ENCODE data around the gene LITAFD. TPM values are rescaled to one million over a fixed set of nuclear protein-coding genes. Genes with fewer than 3 reads are reported as not detected.
A peak's percentile ranks its signal among the peaks of the same experiment; 100 is the strongest.

The LITAFD gene
- total and polyA plus RNA-seq, 10 of the 15 experiments (the other 5 are each of a cell fraction or from before 2014, with no cell fraction given), result not detected

- TF ChIP-seq, protein P1, sequence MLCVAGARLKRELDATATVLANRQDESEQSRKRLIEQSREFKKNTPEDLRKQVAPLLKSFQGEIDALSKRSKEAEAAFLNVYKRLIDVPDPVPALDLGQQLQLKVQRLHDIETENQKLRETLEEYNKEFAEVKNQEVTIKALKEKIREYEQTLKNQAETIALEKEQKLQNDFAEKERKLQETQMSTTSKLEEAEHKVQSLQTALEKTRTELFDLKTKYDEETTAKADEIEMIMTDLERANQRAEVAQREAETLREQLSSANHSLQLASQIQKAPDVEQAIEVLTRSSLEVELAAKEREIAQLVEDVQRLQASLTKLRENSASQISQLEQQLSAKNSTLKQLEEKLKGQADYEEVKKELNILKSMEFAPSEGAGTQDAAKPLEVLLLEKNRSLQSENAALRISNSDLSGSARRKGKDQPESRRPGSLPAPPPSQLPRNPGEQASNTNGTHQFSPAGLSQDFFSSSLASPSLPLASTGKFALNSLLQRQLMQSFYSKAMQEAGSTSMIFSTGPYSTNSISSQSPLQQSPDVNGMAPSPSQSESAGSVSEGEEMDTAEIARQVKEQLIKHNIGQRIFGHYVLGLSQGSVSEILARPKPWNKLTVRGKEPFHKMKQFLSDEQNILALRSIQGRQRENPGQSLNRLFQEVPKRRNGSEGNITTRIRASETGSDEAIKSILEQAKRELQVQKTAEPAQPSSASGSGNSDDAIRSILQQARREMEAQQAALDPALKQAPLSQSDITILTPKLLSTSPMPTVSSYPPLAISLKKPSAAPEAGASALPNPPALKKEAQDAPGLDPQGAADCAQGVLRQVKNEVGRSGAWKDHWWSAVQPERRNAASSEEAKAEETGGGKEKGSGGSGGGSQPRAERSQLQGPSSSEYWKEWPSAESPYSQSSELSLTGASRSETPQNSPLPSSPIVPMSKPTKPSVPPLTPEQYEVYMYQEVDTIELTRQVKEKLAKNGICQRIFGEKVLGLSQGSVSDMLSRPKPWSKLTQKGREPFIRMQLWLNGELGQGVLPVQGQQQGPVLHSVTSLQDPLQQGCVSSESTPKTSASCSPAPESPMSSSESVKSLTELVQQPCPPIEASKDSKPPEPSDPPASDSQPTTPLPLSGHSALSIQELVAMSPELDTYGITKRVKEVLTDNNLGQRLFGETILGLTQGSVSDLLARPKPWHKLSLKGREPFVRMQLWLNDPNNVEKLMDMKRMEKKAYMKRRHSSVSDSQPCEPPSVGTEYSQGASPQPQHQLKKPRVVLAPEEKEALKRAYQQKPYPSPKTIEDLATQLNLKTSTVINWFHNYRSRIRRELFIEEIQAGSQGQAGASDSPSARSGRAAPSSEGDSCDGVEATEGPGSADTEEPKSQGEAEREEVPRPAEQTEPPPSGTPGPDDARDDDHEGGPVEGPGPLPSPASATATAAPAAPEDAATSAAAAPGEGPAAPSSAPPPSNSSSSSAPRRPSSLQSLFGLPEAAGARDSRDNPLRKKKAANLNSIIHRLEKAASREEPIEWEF (IDR thresholded peaks at IDR 0.05; ENCODE audit: insufficient replicate concordance, low read depth, low read length), result peak; percentile 84
- TF ChIP-seq, protein P2, sequence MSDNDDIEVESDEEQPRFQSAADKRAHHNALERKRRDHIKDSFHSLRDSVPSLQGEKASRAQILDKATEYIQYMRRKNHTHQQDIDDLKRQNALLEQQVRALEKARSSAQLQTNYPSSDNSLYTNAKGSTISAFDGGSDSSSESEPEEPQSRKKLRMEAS (IDR thresholded peaks at IDR 0.05; ENCODE audit: low read depth, low read length), result no peak
- TF ChIP-seq ASH2L (IDR thresholded peaks at IDR 0.05; ENCODE audit: borderline replicate concordance, low read depth), result no peak
Observed at GRCh38 chr16:8929086-8929748, 47.1 kb downstream of the LITAFD start (continued).

- ChIA-PET CTCF (no interaction called here), SMC1A (ENCODE audit: uncharacterized antibody, unreplicated experiment) (interaction anchor here (0.9 to 1.0 kb wide), 2 partner anchors 16 to 42 kb away, joined by 3 read pairs; no protein-coding TSS in a partner anchor), POLR2A (interaction anchor here (1.3 kb wide), 1 partner anchor 12 kb away, joined by 3 read pairs; no protein-coding TSS in a partner anchor), RAD21 (ENCODE audit: unreplicated experiment) (no interaction called here)
- in situ Hi-C loops (cut with MboI) (no loop called here), intact Hi-C loops (cut with micrococcal nuclease; ENCODE audit: unreplicated experiment) (no loop called here)
- H3K79me2 ChIP-seq (ENCODE audit: control insufficient read depth, insufficient read depth, low read length), result peaks cover 97% of the 10 kb centered on the region
- FAIRE-seq (no peak), ATAC-seq (no peak), DNase-seq (ENCODE audit: low read depth, low spot score) (no peak)
- H3K4me2 ChIP-seq (ENCODE audit: control insufficient read depth, insufficient read depth), result no peak overlapping the region
- H2AFZ ChIP-seq (ENCODE audit: control insufficient read depth, low read depth, low read length), result no peak overlapping the region
- no peaks in the 10 kb centered on the region; the same call in 2 of the 3 replicates for H3K9me3 ChIP-seq (replicated peaks; ENCODE audit: control insufficient read depth, insufficient read depth, low read length)
- H3K4me3 ChIP-seq, result no peak overlapping the region
- H3K27ac ChIP-seq (ENCODE audit: control insufficient read depth, insufficient read depth), result no peak overlapping the region
- H4K20me1 ChIP-seq (ENCODE audit: control insufficient read depth, insufficient read depth), result peaks cover 35% of the 10 kb centered on the region
- no TSS peak for BruUV-seq (replicated peaks)
- H3K9ac ChIP-seq (ENCODE audit: control insufficient read depth, insufficient read depth, low read length), result no peak overlapping the region
- no peaks in the 10 kb centered on the region for H3K27me3 ChIP-seq (replicated peaks in 1 of 2; ENCODE audit: control insufficient read depth in 2 of 2, insufficient read depth in 2 of 2, low read length in 1 of 2)
- H3K36me3 ChIP-seq (ENCODE audit: control insufficient read depth in 2 of 2, insufficient read depth in 2 of 2, low read length in 1 of 2), result peaks cover 15 to 25% of the 10 kb centered on the region in 2 experiments
- H3K4me1 ChIP-seq (ENCODE audit: control insufficient read depth, insufficient read depth, low read length), result peaks cover 48% of the 10 kb centered on the region
- whole genome bisulfite sequencing (ENCODE audit: insufficient coverage, insufficient replicate concordance, low lambda C conversion rate, missing lambda C conversion rate), result 41% methylated on average over 6 of the region's 6 CpGs
- no peak for TF ChIP-seq NR2C1 (IDR thresholded peaks at IDR 0.05)
- TF ChIP-seq, protein P3, sequence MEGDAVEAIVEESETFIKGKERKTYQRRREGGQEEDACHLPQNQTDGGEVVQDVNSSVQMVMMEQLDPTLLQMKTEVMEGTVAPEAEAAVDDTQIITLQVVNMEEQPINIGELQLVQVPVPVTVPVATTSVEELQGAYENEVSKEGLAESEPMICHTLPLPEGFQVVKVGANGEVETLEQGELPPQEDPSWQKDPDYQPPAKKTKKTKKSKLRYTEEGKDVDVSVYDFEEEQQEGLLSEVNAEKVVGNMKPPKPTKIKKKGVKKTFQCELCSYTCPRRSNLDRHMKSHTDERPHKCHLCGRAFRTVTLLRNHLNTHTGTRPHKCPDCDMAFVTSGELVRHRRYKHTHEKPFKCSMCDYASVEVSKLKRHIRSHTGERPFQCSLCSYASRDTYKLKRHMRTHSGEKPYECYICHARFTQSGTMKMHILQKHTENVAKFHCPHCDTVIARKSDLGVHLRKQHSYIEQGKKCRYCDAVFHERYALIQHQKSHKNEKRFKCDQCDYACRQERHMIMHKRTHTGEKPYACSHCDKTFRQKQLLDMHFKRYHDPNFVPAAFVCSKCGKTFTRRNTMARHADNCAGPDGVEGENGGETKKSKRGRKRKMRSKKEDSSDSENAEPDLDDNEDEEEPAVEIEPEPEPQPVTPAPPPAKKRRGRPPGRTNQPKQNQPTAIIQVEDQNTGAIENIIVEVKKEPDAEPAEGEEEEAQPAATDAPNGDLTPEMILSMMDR (IDR thresholded peaks at IDR 0.05 in 2 of 3, conservative IDR thresholded peaks at IDR 0.05 in 1 of 3; ENCODE audit: control insufficient read depth in 2 of 3, extremely low read depth in 1 of 3, insufficient read depth in 1 of 3, low read depth in 3 of 3, low read length in 3 of 3), result no peak
- peak; percentile 45; the same call in 1 of the 2 replicates for TF ChIP-seq ZBTB40 (IDR thresholded peaks at IDR 0.05; ENCODE audit: borderline replicate concordance)
- TF ChIP-seq RUNX3 (IDR thresholded peaks at IDR 0.05; ENCODE audit: low read length), result no peak
- TF ChIP-seq ATF7 (IDR thresholded peaks at IDR 0.05; ENCODE audit: low read depth), result peak; percentile 57; the same call in 1 of the 2 replicates
- no peak for TF ChIP-seq YBX1 (IDR thresholded peaks at IDR 0.05)
Observed at GRCh38 chr16:8931859-8932258, 49.7 kb downstream of the LITAFD start.
